ENCODE measurements around the gene BEST4. TPM values are rescaled to one million over a fixed set of nuclear protein-coding genes. Genes with fewer than 3 reads are reported as not detected.

The BEST4 gene
- total RNA-seq, 4 donors from 2014 or later = 0.21 to 0.98 TPM; not detected in 2

GRCh38 chr1:44807364-44808062 lies 19.5 kb upstream of the BEST4 start:
- Histone ChIP-seq H3K36me3 (peaks cover 0 to 41% (median 6%) of the 10 kb centered on the region in 3 donors), H3K4me3 (peak overlapping the region in 3 of 4 donors; percentile 24 to 49 (median 35)), H3K27ac (peak overlapping the region; percentile 97 to 100 (median 100)), H3K9me3 (no peaks in the 10 kb centered on the region), H3K4me1 (peaks cover 0 to 89% (median 64%) of the 10 kb centered on the region in 4 donors), H3K27me3 (no peaks in the 10 kb centered on the region)
- 0 to 3% methylated on average over 5 to 16 of the region's 16 CpGs for WGBS, 2 donors
- TF ChIP-seq POLR2A (IDR thresholded peaks at IDR 0.05) = no peak
- TF ChIP-seq CTCF (IDR thresholded peaks at IDR 0.05) = peak in 2 of 5 experiments; percentile 27 to 44
- TF ChIP-seq EP300 (IDR thresholded peaks at IDR 0.05) = peak; percentile 77 to 96
- peak; percentile 97 for DNase-seq (ENCODE audit: low spot score in 2 of 2)

GRCh38 chr1:44806704-44807363 lies 18.9 kb upstream of the BEST4 start, which contains the start of gene DYNLT4:
Gene DYNLT4, minus strand, starts transcription at chr1:44807351. Its CDS starts 683 bp downstream, at chr1:44806668.
- no peak for TF ChIP-seq EP300 (IDR thresholded peaks at IDR 0.05)
- TF ChIP-seq CTCF (IDR thresholded peaks at IDR 0.05) = no peak
- peak in 1 of 2 donors; percentile 45 for TF ChIP-seq POLR2A (IDR thresholded peaks at IDR 0.05)
- Histone ChIP-seq H3K36me3 (peaks cover 0 to 45% (median 6%) of the 10 kb centered on the region in 3 donors), H3K27ac (peak within 1 kb of the TSS; percentile 97 to 100 (median 100)), H3K4me1 (peaks cover 0 to 89% (median 66%) of the 10 kb centered on the region in 4 donors), H3K4me3 (peak within 1 kb of the TSS; percentile 24 to 49 (median 30)), H3K9me3 (no peaks in the 10 kb centered on the region), H3K27me3 (no peaks in the 10 kb centered on the region)
- 47 to 56% methylated on average over 7 of the region's 7 CpGs for WGBS, 2 donors
- no peak for DNase-seq (ENCODE audit: low spot score in 2 of 2)

GRCh38 chr1:44806025-44806703 lies 18.2 kb upstream of the BEST4 start:
- Histone ChIP-seq H3K4me3 (no peak overlapping the region), H3K27me3 (no peaks in the 10 kb centered on the region), H3K4me1 (peaks cover 0 to 89% (median 66%) of the 10 kb centered on the region in 4 donors), H3K9me3 (no peaks in the 10 kb centered on the region), H3K36me3 (peaks cover 0 to 45% (median 6%) of the 10 kb centered on the region in 3 donors), H3K27ac (peak overlapping the region; percentile 97 to 100 (median 100))
- TF ChIP-seq CTCF (IDR thresholded peaks at IDR 0.05) = no peak
- TF ChIP-seq EP300 (IDR thresholded peaks at IDR 0.05) = no peak
- no peak for TF ChIP-seq POLR2A (IDR thresholded peaks at IDR 0.05)
- no peak for DNase-seq (ENCODE audit: low spot score in 2 of 2)
- 89 to 94% methylated on average over 57 to 59 of the region's 70 CpGs for WGBS, 2 donors

GRCh38 chr1:44805311-44806024 lies 17.5 kb upstream of the BEST4 start:
- 91 to 94% methylated on average over 19 to 20 of the region's 20 CpGs for WGBS, 2 donors
- peaks cover 0 to 89% (median 62%) of the 10 kb centered on the region in 4 donors for H3K4me1 ChIP-seq
- H3K36me3 ChIP-seq = peaks cover 0 to 45% (median 6%) of the 10 kb centered on the region in 3 donors
- TF ChIP-seq EP300 (IDR thresholded peaks at IDR 0.05) = no peak
- no peak for TF ChIP-seq POLR2A (IDR thresholded peaks at IDR 0.05)
- no peak for TF ChIP-seq CTCF (IDR thresholded peaks at IDR 0.05)
- no peaks in the 10 kb centered on the region for H3K27me3 ChIP-seq
- no peak for DNase-seq (ENCODE audit: low spot score in 2 of 2)
- H3K4me3 ChIP-seq = no peak overlapping the region
- peak overlapping the region in 3 of 4 donors; percentile 100 for H3K27ac ChIP-seq
- no peaks in the 10 kb centered on the region for H3K9me3 ChIP-seq
